Glutamatergic neuron (in vitro differentiated cells): ENCODE results near the gene FAM107B. TPM values are rescaled to one million over a fixed set of nuclear protein-coding genes. Genes with fewer than 3 reads are reported as not detected.
A peak's percentile ranks its signal among the peaks of the same experiment; 100 is the strongest.

Experiments used
- DNase-seq: peaks from one replicate; pipeline ENCODE4 v3.0.0; 2022
- H3K27ac Mint-ChIP-seq: one replicate; pipeline ENCODE4 v1.8.0; 2020; ENCODE audit warnings: mild to moderate bottlenecking, mixed read lengths, inconsistent platforms; ENCODE audit not compliant: unreplicated experiment
- H3K27me3 Mint-ChIP-seq: one replicate; pipeline ENCODE4 v1.8.0; 2020; ENCODE audit warnings: mild to moderate bottlenecking, moderate library complexity, mixed read lengths, inconsistent platforms; ENCODE audit not compliant: unreplicated experiment
- H3K36me3 Mint-ChIP-seq: one replicate; pipeline ENCODE4 v1.8.0; 2020; ENCODE audit warnings: mild to moderate bottlenecking, mixed read lengths, inconsistent platforms; ENCODE audit not compliant: unreplicated experiment
- H3K4me1 Mint-ChIP-seq: one replicate; pipeline ENCODE4 v1.8.0; 2020; ENCODE audit warnings: mild to moderate bottlenecking, low read depth, mixed read lengths, inconsistent platforms; ENCODE audit not compliant: unreplicated experiment
- H3K4me3 Mint-ChIP-seq: one replicate; pipeline ENCODE4 v1.8.0; 2020; ENCODE audit warnings: mild to moderate bottlenecking, mixed read lengths, inconsistent platforms; ENCODE audit not compliant: unreplicated experiment
- H3K9me3 Mint-ChIP-seq: one replicate; pipeline ENCODE4 v1.8.0; 2020; ENCODE audit warnings: mild to moderate bottlenecking, moderate library complexity, mixed read lengths, inconsistent platforms; ENCODE audit not compliant: unreplicated experiment
- CTCF ChIP-seq: fragments of 200-600 bp; sonication (generic); IDR thresholded peaks from one replicate; pipeline ENCODE4 v1.5.0; 2021; ENCODE audit not compliant: partially characterized antibody, unreplicated experiment
- total RNA-seq: library from RNA; stranded (reverse); fragmentation: NEBNext Ultra II Directional; extraction: Animal tissue kit (Norgen Biotek cat#: 25700); gene quantifications from one replicate; pipeline ENCODE4 v1.2.1, GENCODE V29; 2021; ENCODE audit not compliant: unreplicated experiment

FAM107B gene
- total RNA-seq, 1 donor from 2014 or later, result 88.6 TPM

- DNase-seq, result no peak
- peaks cover 8% of the 10 kb centered on the region for H3K9me3 Mint-ChIP-seq
- no peak for TF ChIP-seq CTCF
- no peak overlapping the region for H3K27ac Mint-ChIP-seq
- peaks cover 12% of the 10 kb centered on the region for H3K4me1 Mint-ChIP-seq
- no peaks in the 10 kb centered on the region for H3K27me3 Mint-ChIP-seq
- H3K36me3 Mint-ChIP-seq, result peaks cover 18% of the 10 kb centered on the region
- H3K4me3 Mint-ChIP-seq, result no peak overlapping the region
Observed at GRCh38 chr10:14566498-14566897, 208.2 kb downstream of the FAM107B start.

GRCh38 chr10:14565199-14565598 lies 209.5 kb downstream of the FAM107B start:
- Mint-ChIP-seq H3K4me3 (peak overlapping the region; percentile 3), H3K4me1 (peaks cover 21% of the 10 kb centered on the region), H3K27me3 (peaks cover 3% of the 10 kb centered on the region), H3K9me3 (peaks cover 10% of the 10 kb centered on the region), H3K27ac (no peak overlapping the region), H3K36me3 (peaks cover 18% of the 10 kb centered on the region)
- DNase-seq, result no peak
- no peak for TF ChIP-seq CTCF

DNA sequence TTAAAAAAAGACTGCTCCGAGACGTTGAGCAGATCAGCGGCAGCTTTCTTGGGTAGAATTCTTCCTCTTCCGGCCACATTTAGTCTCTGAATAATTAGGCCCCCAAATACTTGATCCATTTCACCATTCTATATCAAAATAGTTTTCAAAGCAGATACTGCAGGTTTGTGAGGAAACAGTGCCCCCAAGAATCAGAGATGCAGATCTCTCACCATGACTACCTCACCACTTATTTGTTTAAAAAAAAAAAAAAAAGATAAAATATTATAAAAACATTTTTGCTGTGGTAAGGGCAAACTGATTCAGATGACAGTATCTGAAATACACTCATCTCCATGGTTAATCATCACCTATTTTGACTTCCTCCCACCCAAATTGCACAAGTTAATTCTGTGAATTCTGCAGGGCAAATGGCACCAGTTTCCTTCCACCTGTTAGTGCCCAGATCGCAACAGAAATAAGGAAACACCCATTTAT lies 210.4 kb downstream of the FAM107B start:
- TF ChIP-seq CTCF, result no peak
- Mint-ChIP-seq H3K27ac (no peak overlapping the region), H3K4me1 (peaks cover 25% of the 10 kb centered on the region), H3K9me3 (peaks cover 12% of the 10 kb centered on the region), H3K36me3 (peaks cover 18% of the 10 kb centered on the region), H3K4me3 (no peak overlapping the region), H3K27me3 (peaks cover 3% of the 10 kb centered on the region)
- no peak for DNase-seq

- peaks cover 18% of the 10 kb centered on the region for H3K36me3 Mint-ChIP-seq
- H3K4me1 Mint-ChIP-seq, result peaks cover 25% of the 10 kb centered on the region
- no peak for TF ChIP-seq CTCF
- DNase-seq, result no peak
- no peak overlapping the region for H3K4me3 Mint-ChIP-seq
- H3K27me3 Mint-ChIP-seq, result peaks cover 3% of the 10 kb centered on the region
- peaks cover 12% of the 10 kb centered on the region for H3K9me3 Mint-ChIP-seq
- no peak overlapping the region for H3K27ac Mint-ChIP-seq
Observed at GRCh38 chr10:14563359-14563940, 211.2 kb downstream of the FAM107B start.

- Mint-ChIP-seq H3K27ac (no peak overlapping the region), H3K4me1 (peaks cover 27% of the 10 kb centered on the region), H3K36me3 (peaks cover 16% of the 10 kb centered on the region)
Observed at GRCh38 chr10:14563076-14563336, 211.7 kb downstream of the FAM107B start.

More at GRCh38 chr10:14563076-14563336, 211.7 kb downstream of the FAM107B start:
- H3K4me3 Mint-ChIP-seq, result no peak overlapping the region
- TF ChIP-seq CTCF, result no peak
- H3K9me3 Mint-ChIP-seq, result peaks cover 12% of the 10 kb centered on the region
- DNase-seq, result no peak
- peaks cover 3% of the 10 kb centered on the region for H3K27me3 Mint-ChIP-seq
